AG04450 (cell line): ENCODE measurements around the gene MARS1. TPM values are rescaled to one million over a fixed set of nuclear protein-coding genes. Genes with fewer than 3 reads are reported as not detected.

Experiments used
- CTCF ChIA-PET: fragments of 300-600, 350-600 bp; formaldehyde crosslinking; extraction: SDS; loops from one replicate; lab custom pipeline; 2022; ENCODE audit warnings: antibody characterized with exemption, inconsistent platforms; lab: Charles Lee
- POLR2A ChIA-PET: fragments of 350-600 bp; formaldehyde crosslinking; extraction: SDS; loops from one replicate; lab custom pipeline; 2021; ENCODE audit warnings: antibody characterized with exemption, inconsistent platforms; lab: Yijun Ruan, JAX
- DNase-seq: peaks from one replicate; pipeline ENCODE4 v3.0.0-alpha.2; 2011; ENCODE audit warnings: low read depth, low spot score
- H3K27ac ChIP-seq: one replicate; pipeline ENCODE4 v1.5.1; 2012; ENCODE audit warnings: low read depth, low read length, control low read depth
- H3K27me3 ChIP-seq: one replicate; pipeline ENCODE4 v1.6.0; 2012; ENCODE audit warnings: low read length; ENCODE audit not compliant: control insufficient read depth, insufficient read depth
- H3K4me3 ChIP-seq: 2 replicates; pipeline ENCODE4 v1.5.1; 2011; ENCODE audit warnings: mild to moderate bottlenecking, low read depth, low read length, control low read depth
- H3K9me3 ChIP-seq: 2 replicates; pipeline ENCODE4 v1.5.1; 2012; ENCODE audit warnings: low read length; ENCODE audit not compliant: control insufficient read depth, insufficient read depth
- polyA plus RNA-seq: library from polyadenylated mRNA; depleted of rRNA; stranded (reverse); fragments of >200 nt; gene quantifications from 2 replicates; pipeline ENCODE4 v1.2.3, GENCODE V29; 2011
- TF ChIP-seq, protein P1 (sequence below): IDR thresholded peaks from 2 replicates; pipeline ENCODE4 v1.5.1; 2011; ENCODE audit warnings: low read depth, low read length, control low read depth, inconsistent platforms

The MARS1 gene
- polyA plus RNA-seq, 1 experiment, result 236 TPM

DNA sequence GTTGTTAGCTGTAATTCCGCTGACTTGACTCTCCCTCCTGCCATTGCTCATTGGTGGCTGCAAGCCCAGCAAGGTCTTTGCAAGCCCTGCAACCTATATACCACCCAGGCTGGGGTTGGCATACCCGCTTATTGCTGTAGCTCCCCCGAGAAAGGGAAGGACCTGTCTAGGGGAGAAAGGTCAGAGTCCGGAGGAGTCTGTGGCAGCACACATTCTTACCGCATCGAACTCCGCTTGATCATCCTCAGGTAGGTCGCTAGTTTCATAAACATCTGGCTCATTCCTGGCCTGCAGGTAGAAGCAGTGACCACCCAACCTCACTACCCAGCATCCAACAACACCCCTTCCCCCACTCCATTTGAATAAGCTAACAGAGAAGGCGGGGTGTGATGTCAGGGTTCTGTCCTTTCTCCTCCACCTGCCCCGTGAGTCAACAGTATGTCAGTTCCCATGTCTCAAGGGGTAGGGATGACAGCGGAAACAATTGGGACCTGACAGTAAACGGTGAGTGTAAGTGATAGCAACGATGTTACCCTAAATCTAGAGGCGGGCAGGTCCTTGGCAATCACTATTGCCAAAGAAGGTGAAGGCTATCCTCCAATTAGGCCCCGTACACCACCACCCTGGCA lies 58.1 kb downstream of the MARS1 start:
- no peak for DNase-seq
- TF ChIP-seq, protein P1, sequence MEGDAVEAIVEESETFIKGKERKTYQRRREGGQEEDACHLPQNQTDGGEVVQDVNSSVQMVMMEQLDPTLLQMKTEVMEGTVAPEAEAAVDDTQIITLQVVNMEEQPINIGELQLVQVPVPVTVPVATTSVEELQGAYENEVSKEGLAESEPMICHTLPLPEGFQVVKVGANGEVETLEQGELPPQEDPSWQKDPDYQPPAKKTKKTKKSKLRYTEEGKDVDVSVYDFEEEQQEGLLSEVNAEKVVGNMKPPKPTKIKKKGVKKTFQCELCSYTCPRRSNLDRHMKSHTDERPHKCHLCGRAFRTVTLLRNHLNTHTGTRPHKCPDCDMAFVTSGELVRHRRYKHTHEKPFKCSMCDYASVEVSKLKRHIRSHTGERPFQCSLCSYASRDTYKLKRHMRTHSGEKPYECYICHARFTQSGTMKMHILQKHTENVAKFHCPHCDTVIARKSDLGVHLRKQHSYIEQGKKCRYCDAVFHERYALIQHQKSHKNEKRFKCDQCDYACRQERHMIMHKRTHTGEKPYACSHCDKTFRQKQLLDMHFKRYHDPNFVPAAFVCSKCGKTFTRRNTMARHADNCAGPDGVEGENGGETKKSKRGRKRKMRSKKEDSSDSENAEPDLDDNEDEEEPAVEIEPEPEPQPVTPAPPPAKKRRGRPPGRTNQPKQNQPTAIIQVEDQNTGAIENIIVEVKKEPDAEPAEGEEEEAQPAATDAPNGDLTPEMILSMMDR, result no peak
- ChIA-PET POLR2A (interaction anchor here (0.5 to 1.8 kb wide), 3 partner anchors 10 to 44 kb away, joined by 4 to 10 read pairs (median 6); partner anchors contain the start of gene DDIT3), CTCF (interaction anchor here (0.8 to 2.0 kb wide), 2 partner anchors 87 to 180 kb away, joined by 3 to 6 read pairs; partner anchors contain the start of gene B4GALNT1)
- Histone ChIP-seq H3K27me3 (peaks cover 25% of the 10 kb centered on the region), H3K27ac (no peak overlapping the region), H3K9me3 (peaks cover 4% of the 10 kb centered on the region; the same call in 1 of the 2 replicates), H3K4me3 (peak overlapping the region; percentile 82)

DNA sequence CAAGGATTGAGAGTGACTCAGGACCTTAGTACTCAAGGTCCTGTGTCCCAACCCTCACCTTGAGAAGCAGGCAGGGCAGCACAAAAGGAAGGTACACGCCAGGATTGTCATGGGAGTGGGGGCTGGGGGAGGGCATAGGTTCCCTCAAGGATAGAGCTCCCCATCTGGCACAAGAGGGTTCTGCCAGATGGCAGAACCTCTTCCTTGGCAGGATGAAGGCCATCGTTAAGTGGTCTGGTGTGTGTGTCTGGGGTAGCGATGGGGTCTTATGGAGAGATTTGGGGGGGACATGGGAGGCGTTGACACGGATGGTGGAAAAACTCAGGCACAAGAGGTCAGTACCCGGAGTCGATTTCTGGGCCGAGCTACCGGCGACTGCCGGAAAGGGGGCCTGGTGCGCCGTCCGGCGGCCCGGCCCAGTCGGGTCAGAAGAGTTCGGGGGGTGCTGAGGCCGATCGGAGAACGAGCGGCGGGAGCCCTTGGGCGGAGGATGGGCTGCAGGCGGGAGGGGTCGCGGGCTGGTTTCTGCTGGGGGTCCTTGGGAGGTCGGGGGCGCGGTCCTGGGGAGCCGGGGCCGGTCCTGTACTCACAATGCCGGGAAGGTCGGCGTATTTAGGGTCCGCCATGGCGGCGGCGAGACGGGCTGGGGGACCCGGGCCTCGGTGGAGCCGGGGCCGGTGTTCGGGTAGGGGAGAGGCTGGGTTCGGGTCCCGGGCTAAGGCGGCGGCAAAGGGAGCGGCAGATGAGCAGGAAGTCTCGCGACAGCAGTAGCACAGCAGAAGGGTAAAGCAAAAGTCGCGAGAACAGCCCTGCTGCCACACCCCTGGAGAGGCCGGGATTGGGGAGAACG lies 58.8 kb downstream of the MARS1 start, which contains the start of gene DCTN2:
DCTN2 (minus strand) TSS at position 755 of the 850 bp plus-strand sequence; CDS start at position 626, 129 bp downstream.
- POLR2A ChIA-PET, result interaction anchor here (0.5 to 1.8 kb wide), 3 partner anchors 10 to 44 kb away, joined by 4 to 10 read pairs (median 6); partner anchors contain the start of gene DDIT3
- Histone ChIP-seq H3K9me3 (peaks cover 4% of the 10 kb centered on the region; the same call in 1 of the 2 replicates), H3K27me3 (peaks cover 32% of the 10 kb centered on the region), H3K4me3 (peak within 1 kb of the TSS; percentile 82), H3K27ac (peak within 1 kb of the TSS; percentile 31)
- CTCF ChIA-PET, result interaction anchor here (0.8 to 2.0 kb wide), 3 partner anchors 13 to 180 kb away, joined by 3 to 6 read pairs (median 3); partner anchors contain the start of gene B4GALNT1
- TF ChIP-seq, protein P1, result no peak
- DNase-seq, result peak; percentile 91

DNA sequence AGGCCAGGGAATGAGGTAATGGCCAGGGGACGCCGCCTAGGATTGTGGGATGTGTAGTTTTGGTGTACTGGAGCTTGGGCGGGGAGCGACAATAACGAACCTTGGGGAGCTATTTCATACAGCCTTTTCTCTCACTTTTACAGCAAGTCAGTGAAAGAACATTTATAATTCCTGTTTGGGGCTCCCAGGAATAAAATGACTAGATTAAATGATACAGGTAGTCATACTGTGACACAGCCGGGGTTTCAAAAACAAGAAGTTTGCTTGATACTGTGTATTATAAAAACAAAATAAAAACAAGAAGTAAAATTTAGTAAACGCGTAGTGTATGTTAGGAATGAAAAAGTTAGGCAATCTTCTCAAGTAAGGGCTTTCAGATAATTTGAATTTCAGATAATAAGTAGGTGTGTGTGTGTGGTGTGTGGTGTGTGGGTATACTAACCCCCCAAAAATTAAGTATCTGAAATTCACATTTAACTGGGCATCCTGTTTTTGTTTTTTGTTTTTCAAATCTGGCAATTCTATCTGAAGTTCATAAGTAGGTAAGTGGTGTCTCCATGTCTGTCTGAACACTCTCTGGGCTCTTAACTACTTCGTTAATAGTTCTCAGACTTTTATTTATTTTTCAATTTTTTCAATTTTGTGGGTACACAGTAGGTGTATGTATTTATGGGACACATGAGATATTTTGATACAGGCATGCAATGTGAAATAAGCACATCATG lies 59.6 kb downstream of the MARS1 start:
- H3K4me3 ChIP-seq, result no peak overlapping the region
- ChIA-PET CTCF (interaction anchor here (1.0 to 2.0 kb wide), 2 partner anchors 12 to 86 kb away, joined by 3 to 6 read pairs; partner anchors contain the start of gene B4GALNT1), POLR2A (interaction anchor here (1.8 kb wide), 1 partner anchor 27 kb away, joined by 10 read pairs; the partner anchor contains the start of gene DDIT3)
- no peak overlapping the region for H3K27ac ChIP-seq
- TF ChIP-seq, protein P1, result no peak
- H3K9me3 ChIP-seq, result peaks cover 4% of the 10 kb centered on the region; the same call in 1 of the 2 replicates
- H3K27me3 ChIP-seq, result peaks cover 35% of the 10 kb centered on the region
- DNase-seq, result no peak

DNA sequence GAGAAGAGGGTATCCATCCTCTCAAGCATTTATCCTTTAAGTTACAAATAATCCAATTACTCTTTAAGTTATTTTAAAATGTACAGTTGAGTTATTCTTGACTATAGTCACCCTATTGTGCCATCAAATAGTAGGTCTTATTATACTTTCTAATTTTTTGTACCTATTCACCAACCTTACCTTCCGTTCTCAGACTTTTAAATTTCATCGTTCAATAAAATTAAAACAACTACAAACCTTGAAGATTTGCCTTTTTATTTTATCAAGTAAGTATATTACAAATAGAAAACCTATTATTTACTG lies 60.1 kb downstream of the MARS1 start:
- ChIA-PET CTCF (no interaction called here), POLR2A (no interaction called here)
- no peak for DNase-seq
- TF ChIP-seq, protein P1, result no peak
- H3K9me3 ChIP-seq, result peaks cover 4% of the 10 kb centered on the region; the same call in 1 of the 2 replicates
- H3K4me3 ChIP-seq, result no peak overlapping the region
- no peak overlapping the region for H3K27ac ChIP-seq
- H3K27me3 ChIP-seq, result peaks cover 37% of the 10 kb centered on the region
